GM21367 (cell line): ENCODE results near the gene BACH2.
"Not testable (repeated sequence)": the region's sequence is repeated elsewhere in the genome, so short reads cannot be mapped to it uniquely, and the experiment has no call there.

Experiments
- ATAC-seq: cut with Tn5 transposase; IDR thresholded peaks from one replicate; pipeline ENCODE4 v1.9.1; 2021; ENCODE audit not compliant: unreplicated experiment

The BACH2 gene

GRCh38 chr6:90131614-90132423 is 164.8 kb downstream of the BACH2 start:
- ATAC-seq = no peak

- no peak for ATAC-seq
Measured at GRCh38 chr6:90131125-90131524, 165.5 kb downstream of the BACH2 start.

GRCh38 chr6:90128687-90129086 is 168.0 kb downstream of the BACH2 start:
- ATAC-seq = not testable (repeated sequence)

GRCh38 chr6:90127595-90127994 is 169.0 kb downstream of the BACH2 start:
- no peak for ATAC-seq

GRCh38 chr6:90126839-90127238 is 169.8 kb downstream of the BACH2 start:
- no peak for ATAC-seq

GRCh38 chr6:90126181-90126580 is 170.5 kb downstream of the BACH2 start:
- no peak for ATAC-seq

- ATAC-seq = no peak
Measured at GRCh38 chr6:90124874-90125510, 171.7 kb downstream of the BACH2 start.

GRCh38 chr6:90123831-90124230 is 172.8 kb downstream of the BACH2 start:
- ATAC-seq = no peak

- no peak for ATAC-seq
Measured at GRCh38 chr6:90121982-90122381, 174.7 kb downstream of the BACH2 start.

- no peak for ATAC-seq
Measured at GRCh38 chr6:90120327-90120726, 176.3 kb downstream of the BACH2 start.

GRCh38 chr6:90119618-90120017 is 177.0 kb downstream of the BACH2 start:
- ATAC-seq = no peak

- no peak for ATAC-seq
Measured at GRCh38 chr6:90118581-90118980, 178.1 kb downstream of the BACH2 start.

GRCh38 chr6:90118069-90118468 is 178.6 kb downstream of the BACH2 start:
- no peak for ATAC-seq

GRCh38 chr6:90116126-90116525 is 180.5 kb downstream of the BACH2 start:
- ATAC-seq = not testable (repeated sequence)

GRCh38 chr6:90113389-90113788 is 183.3 kb downstream of the BACH2 start:
- no peak for ATAC-seq

- ATAC-seq = no peak
Measured at GRCh38 chr6:90111387-90111786, 185.3 kb downstream of the BACH2 start.

GRCh38 chr6:90110971-90111370 is 185.7 kb downstream of the BACH2 start:
- no peak for ATAC-seq

GRCh38 chr6:90109141-90109540 is 187.5 kb downstream of the BACH2 start:
- ATAC-seq = no peak

GRCh38 chr6:90107771-90108282 is 188.8 kb downstream of the BACH2 start:
- ATAC-seq = peak; percentile 92

GRCh38 chr6:90107371-90107770 is 189.3 kb downstream of the BACH2 start:
- no peak for ATAC-seq

GRCh38 chr6:90106449-90106848 is 190.2 kb downstream of the BACH2 start:
- ATAC-seq = no peak

- no peak for ATAC-seq
Measured at GRCh38 chr6:90105506-90106170, 191.0 kb downstream of the BACH2 start.
